GM19043 (cell line): ENCODE measurements around the gene HIPK3.
"Not testable (repeated sequence)": the region's sequence is repeated elsewhere in the genome, so short reads cannot be mapped to it uniquely, and the experiment has no call there.

Experiments
- ATAC-seq: cut with Tn5 transposase; IDR thresholded peaks from one replicate; pipeline ENCODE4 v1.9.1; 2021; ENCODE audit warnings: low read depth; ENCODE audit not compliant: unreplicated experiment

HIPK3 gene

GRCh38 chr11:33257160-33257896, at the start of gene HIPK3:
Gene HIPK3 (plus strand): TSS chr11:33257381.
- ATAC-seq = peak; percentile 71

DNA sequence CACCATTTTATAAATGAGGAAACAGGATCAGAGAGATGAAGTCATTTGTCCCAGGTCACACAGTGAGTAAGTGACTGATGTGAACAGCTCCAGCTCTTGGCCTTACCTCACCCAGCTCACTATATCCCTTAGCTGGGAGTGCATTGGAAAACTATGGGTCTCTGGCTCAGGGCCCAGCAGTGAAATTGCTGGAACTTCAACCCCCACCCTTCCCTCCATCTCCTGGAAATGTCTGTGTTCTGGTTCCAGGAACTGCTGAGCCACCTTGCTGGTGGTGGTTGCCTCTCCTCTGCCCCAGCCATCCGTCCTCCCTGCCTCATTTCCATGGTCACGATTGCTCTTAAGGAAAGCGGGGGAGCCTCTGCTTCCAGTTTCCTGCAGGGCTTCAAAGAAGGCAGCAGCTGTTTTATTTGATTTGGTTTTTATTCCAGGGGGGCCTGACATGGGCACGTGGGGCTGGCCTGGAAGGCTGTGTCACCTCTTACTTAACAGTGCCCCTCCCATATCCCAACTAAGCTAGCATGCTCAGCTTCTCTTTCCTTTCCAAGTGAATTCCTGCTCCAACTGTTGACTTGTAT, 49.7 kb upstream of the HIPK3 start:
- no peak for ATAC-seq

GRCh38 chr11:33208150-33208549, 49.0 kb upstream of the HIPK3 start:
- ATAC-seq = no peak

DNA sequence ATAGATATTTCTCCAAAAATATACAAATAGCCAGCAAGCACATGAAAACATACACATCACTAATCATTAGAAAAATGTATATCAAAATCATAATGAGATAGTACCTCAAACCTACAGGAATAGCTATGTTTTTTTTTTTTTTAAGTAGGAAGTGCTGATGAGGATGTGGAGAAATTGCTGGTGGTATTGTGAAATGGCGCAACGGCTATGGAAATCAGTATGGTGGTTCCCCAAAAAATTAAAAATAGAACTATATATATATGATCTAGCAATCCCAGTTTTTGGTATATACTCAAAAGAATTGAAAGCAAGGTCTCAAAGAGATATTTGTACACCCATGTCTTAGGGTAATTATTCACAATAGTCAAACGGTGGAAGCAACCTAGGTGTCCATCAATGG, 46.0 kb upstream of the HIPK3 start:
- ATAC-seq = no peak

DNA sequence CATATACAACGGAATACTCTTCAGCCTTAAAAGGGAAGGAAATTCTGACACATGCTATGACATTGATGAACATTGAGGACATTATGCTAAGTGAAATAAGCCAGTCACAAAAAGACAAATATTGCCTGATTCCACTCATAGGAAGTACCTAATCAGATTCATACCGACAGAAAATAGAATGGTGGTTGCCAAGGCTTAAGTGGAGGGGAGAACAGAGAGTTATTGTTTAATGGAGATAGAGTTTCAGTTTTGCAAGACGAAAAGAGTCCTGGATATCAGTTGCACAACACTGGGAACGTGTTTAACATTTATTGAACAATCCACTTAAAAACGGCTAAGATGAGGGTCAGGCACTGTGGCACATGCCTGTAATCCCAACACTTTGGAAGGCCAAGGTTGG, 45.6 kb upstream of the HIPK3 start:
- no peak for ATAC-seq

DNA sequence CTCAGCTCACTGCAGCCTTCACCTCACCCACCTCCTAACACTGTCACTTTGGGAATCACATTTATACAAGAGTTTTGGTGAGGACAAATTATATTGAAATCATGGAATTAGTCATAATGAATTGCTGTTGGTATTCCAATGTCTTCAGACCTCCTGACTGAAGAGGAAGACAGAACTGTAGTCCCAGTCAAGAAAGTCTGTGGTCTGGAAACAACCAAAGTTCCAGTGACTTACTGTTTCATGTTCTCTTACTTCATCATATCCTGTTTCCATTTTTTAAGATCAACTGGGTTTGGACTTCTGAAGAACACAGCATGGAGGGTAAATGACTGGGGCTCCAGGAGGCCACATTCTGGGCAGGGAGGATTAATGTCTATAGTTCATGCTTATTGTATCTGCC, 43.0 kb upstream of the HIPK3 start:
- no peak for ATAC-seq

- ATAC-seq = no peak
Measured at GRCh38 chr11:33214767-33215166, 42.4 kb upstream of the HIPK3 start.

- ATAC-seq = not testable (repeated sequence)
Measured at GRCh38 chr11:33216676-33217075, 40.5 kb upstream of the HIPK3 start.

DNA sequence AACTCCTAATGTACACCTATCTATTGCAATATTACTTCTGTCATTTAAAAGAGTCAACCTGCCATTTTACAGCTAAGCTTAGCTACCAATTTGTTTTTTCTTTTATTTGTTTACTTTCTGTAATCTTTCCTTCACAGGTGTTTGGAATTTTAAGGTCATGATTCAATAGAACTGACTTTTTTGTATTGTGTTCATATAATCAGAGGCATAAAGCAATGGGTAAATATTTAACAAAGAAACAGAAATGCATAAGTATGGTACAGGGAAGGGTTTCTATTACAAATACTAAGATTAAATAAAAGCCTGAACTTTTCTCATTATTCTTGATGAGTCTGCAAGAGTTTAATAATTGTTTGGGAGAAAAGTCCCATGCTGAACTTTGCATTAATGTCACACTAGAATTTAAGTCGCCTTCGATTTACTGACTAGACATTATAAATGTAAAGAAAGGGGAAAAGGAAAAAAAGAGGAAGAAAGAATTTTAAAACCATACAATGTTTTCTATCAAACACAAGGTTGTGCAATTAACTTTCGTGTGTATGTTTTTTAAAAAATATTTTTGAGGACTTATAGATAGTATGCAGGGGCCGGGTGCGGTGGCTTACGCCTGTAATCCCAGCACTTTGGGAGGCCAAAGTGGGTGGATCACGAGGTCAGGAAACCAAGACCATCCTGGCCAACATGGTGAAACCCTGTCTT, 35.0 kb upstream of the HIPK3 start:
- no peak for ATAC-seq

- no peak for ATAC-seq
Measured at GRCh38 chr11:33225371-33225770, 31.8 kb upstream of the HIPK3 start.

DNA sequence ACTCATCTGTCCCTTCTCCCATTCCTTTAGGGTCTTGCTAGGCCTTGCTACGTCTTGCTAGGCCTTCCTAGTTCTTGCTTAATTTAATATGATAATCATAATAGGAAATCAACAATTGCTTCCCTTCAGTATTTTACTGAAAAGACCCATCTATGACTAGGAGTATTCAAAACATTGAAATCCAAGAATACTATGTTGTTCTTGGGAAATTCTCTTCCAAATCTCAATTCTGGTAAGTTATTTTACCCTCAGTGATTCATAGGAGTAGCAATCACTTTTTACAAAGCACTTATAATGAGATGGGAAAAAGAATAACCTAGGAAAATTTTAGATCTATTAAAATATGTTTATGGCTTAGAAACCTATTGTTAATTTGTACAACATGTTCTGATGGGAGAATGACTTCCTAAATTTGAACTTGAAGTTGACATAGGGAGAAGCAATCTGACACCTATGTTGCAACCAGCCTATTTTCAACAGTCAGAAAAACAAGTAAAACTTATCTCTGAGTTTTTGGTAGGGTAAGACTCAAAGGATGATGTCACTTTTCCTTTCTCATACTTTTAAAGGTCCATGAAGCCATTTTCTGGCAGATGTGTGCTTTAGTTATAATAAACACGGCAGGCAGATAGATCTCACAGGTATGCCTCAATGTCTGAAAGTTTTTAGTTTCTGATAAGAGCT, 29.5 kb upstream of the HIPK3 start:
- ATAC-seq = no peak

DNA sequence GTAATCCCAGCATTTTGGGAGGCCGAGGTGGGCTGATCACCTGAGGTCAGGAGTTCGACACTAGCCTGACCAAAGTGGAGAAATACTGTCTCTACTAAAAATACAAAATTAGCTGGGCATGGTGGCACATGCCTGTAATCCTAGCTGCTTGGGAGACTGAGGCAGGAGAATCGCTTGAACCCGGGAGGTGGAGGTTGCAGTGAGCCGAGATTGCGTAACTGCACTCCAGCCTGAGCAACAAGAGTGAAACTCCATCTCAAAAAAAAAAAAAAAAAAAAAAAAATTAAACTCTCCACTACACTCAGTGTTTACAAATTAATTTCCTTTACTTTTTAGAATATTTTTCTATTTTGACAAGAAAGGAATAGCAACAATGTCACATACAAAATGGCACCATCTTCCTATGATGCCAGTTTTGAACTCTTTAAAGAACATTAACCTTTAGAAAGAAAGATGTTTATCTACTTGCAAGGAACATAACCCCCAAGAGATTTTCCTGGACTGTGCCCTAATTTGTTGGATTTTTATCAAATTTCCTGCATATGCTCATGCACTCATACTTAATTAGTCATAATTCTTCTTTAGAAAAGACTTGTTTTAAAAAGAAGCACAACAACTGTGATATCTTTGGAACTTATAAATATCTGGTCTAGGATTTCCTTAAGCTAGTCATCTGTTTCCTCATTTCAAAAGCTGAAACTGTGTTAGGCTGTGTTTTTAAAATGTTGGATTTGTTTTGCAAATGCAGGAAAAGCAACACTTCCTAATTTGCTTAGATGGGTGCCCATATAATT, 22.6 kb upstream of the HIPK3 start:
- ATAC-seq = no peak

DNA sequence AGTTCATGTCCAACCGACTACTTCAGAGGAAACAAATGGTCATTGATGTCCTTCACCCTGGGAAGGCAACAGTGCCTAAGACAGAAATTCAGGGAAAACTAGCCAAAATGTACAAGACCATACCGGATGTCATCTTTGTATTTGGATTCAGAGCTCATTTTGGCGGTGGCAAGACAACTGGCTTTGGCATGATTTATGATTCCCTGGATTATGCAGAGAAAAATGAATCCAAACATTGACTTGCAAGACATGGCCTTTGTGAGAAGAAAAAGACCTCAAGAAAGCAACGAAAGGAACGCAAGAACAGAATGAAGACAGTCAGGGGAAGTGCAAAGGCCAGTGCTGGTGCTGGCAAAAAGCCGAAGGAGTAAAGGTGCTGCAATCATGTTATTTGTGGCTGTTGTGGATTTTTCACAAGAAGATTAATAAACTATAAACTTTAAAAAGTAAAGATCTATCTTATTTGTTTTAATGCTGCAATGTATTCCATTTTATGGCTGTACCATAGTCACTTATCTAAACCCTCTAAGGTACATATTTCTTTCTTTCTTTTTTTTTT, 20.1 kb upstream of the HIPK3 start:
- ATAC-seq = no peak

GRCh38 chr11:33242575-33242974, 14.6 kb upstream of the HIPK3 start:
- no peak for ATAC-seq

DNA sequence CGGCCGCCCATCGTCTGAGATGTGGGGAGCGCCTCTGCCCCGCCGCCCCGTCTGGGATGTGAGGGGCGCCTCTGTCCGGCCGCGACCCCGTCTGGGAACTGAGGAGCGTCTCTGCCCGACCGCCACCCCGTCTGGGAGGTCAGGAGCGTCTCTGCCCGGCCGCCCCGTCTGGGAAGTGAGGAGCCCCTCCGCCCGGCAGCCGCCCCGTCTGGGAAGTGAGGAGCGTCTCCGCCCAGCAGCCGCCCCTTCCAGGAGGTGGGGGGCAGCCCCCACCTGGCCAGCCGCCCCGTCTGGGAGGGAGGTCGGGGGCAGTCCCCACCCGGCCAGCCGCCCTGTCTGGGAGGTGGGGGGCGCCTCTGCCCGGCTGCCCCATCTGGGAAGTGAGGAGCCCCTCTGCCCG, 13.5 kb upstream of the HIPK3 start:
- not testable (repeated sequence) for ATAC-seq

DNA sequence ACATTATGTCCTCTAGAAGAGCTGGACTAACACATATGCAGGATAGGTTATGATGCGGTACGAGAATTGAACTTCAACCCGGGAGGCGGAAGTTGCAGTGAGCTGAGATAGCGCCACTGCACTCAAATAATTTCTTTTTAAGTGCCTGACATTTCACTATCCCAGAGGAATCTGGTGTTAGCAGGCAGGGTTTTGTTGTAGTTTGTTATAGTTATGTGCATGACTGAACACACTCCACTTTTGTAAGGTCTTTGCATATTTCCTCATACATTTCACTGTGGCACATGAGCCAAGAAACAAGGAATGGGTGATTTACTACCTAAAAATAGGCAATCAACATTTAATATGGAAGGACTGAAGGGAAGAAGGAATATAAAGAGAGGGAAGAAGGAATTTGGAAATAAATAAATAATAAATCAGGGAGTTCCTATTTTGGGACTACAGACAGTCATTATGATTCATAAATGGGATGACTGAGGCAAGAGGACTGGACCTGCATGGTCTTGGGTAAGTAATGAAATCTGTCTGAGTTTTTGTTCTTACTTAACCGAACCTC, 8.7 kb upstream of the HIPK3 start:
- no peak for ATAC-seq

DNA sequence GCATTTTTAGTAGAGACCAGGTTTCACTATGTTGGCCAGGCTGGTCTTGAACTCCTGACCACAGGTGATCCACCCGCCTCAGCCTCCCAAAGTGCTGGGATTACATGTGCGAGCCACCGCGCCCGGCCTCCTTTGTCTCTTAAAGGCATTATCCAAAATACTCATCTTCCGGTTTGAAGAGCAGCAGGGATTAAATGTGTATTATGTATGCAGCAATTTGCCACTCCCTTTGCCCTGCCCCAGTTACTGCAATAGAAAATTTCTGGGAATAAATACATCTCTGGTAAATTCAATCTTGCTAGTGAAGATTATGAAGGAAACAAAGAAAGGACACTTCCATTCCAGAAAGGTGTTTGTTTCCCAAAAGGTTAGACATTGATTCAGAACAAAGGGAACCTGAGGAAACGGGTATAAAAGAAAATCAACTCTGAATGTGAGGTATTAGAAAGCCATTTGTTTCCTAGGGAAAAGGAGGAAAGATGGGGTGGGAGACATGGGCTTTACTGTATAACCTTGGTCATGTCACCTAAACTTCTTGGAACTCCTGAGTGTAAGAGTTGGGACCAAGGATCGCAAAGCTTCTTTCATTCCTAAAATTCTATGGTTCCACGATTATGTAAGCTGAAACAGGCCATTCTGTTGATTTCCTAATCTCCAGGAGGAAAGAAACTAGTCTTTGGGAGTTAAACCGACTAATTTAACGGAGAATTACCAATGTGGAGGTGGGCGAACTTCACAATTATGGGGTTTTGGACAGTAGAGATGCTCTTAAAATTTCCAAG, 959 bp upstream of the HIPK3 start:
- no peak for ATAC-seq

- no peak for ATAC-seq
Measured at GRCh38 chr11:33256813-33257159, 395 bp upstream of the HIPK3 start.

GRCh38 chr11:33257897-33258630, 883 bp downstream of the HIPK3 start:
- peak; percentile 28 for ATAC-seq
